NCI-H1436 treated with DMSO at 0.1 percent for 48 hours (cell line): ENCODE measurements around the gene ISOC2.
"Not testable (repeated sequence)": the region's sequence is repeated elsewhere in the genome, so short reads cannot be mapped to it uniquely, and the experiment has no call there.

Experiments
- DNase-seq: peaks from one replicate; lab custom pipeline; 2025; lab: John Stamatoyannopoulos, UW

Gene ISOC2

GRCh38 chr19:55457683-55458457 is 3.6 kb downstream of the ISOC2 start:
- no peak for DNase-seq

- no peak for DNase-seq
Observed at GRCh38 chr19:55456347-55456746, 5.1 kb downstream of the ISOC2 start.

GRCh38 chr19:55455576-55456235 is 5.7 kb downstream of the ISOC2 start:
- no peak for DNase-seq

GRCh38 chr19:55454787-55455243 is 6.6 kb downstream of the ISOC2 start:
- no peak for DNase-seq

GRCh38 chr19:55453511-55454260 is 7.8 kb downstream of the ISOC2 start:
- DNase-seq, result no peak

- no peak for DNase-seq
Observed at GRCh38 chr19:55452749-55453346, 8.6 kb downstream of the ISOC2 start.

GRCh38 chr19:55451965-55452748 is 9.3 kb downstream of the ISOC2 start:
- no peak for DNase-seq

- no peak for DNase-seq
Observed at GRCh38 chr19:55451163-55451964, 10.1 kb downstream of the ISOC2 start.

- no peak for DNase-seq
Observed at GRCh38 chr19:55449469-55449868, 12.0 kb downstream of the ISOC2 start.

- DNase-seq, result not testable (repeated sequence)
Observed at GRCh38 chr19:55448175-55448490, 13.3 kb downstream of the ISOC2 start.

GRCh38 chr19:55447421-55448174 is 13.8 kb downstream of the ISOC2 start:
- no peak for DNase-seq

- DNase-seq, result no peak
Observed at GRCh38 chr19:55446060-55446459, 15.4 kb downstream of the ISOC2 start.

GRCh38 chr19:55444646-55445045 is 16.8 kb downstream of the ISOC2 start:
- DNase-seq, result no peak

- no peak for DNase-seq
Observed at GRCh38 chr19:55443824-55444480, 17.5 kb downstream of the ISOC2 start.

GRCh38 chr19:55443045-55443823 is 18.2 kb downstream of the ISOC2 start, which contains the start of gene SHISA7:
Gene SHISA7, minus strand, starts transcription at chr19:55443300. Its CDS starts 437 bp downstream, at chr19:55442863.
- DNase-seq, result no peak

GRCh38 chr19:55442372-55442961 is 19.0 kb downstream of the ISOC2 start:
- DNase-seq, result no peak

GRCh38 chr19:55441692-55442321 is 19.6 kb downstream of the ISOC2 start:
- DNase-seq, result no peak

- DNase-seq, result no peak
Observed at GRCh38 chr19:55441319-55441691, 20.1 kb downstream of the ISOC2 start.
